ENCODE measurements around the gene NAA40. TPM values are rescaled to one million over a fixed set of nuclear protein-coding genes. Genes with fewer than 3 reads are reported as not detected.
A peak's percentile ranks its signal among the peaks of the same experiment; 100 is the strongest.
"Not testable (repeated sequence)": the region's sequence is repeated elsewhere in the genome, so short reads cannot be mapped to it uniquely, and the experiment has no call there.

NAA40 gene
- total RNA-seq, 2 experiments from 2014 or later: 13.7 to 15.9 TPM

- ChIA-PET CTCF (interaction anchor here (0.8 to 1.6 kb wide), 2 partner anchors 133 to 309 kb away, joined by 3 read pairs; no protein-coding TSS in a partner anchor), POLR2A (no interaction called here)
- Mint-ChIP-seq H3K27me3 (no peaks in the 10 kb centered on the region), H3K9me3 (ENCODE audit: low read depth) (no peaks in the 10 kb centered on the region), H3K4me1 (peaks cover 5% of the 10 kb centered on the region), H3K27ac (no peak overlapping the region), H3K4me3 (no peak overlapping the region), H3K36me3 (ENCODE audit: low read depth) (peaks cover 3% of the 10 kb centered on the region)
- DNase-seq: no peak
- intact Hi-C loops (cut with DNase I, micrococcal nuclease): no loop called here
- ATAC-seq: no peak
These were observed 30.7 kb downstream of the NAA40 start for GRCh38 chr11:63969461-63969860.

GRCh38 chr11:63970902-63971301, 32.1 kb downstream of the NAA40 start:
- H3K9me3 Mint-ChIP-seq (ENCODE audit: low read depth): no peaks in the 10 kb centered on the region
- intact Hi-C loops (cut with DNase I, micrococcal nuclease): no loop called here
- H3K27me3 Mint-ChIP-seq: no peaks in the 10 kb centered on the region
- peaks cover 8% of the 10 kb centered on the region for H3K36me3 Mint-ChIP-seq (ENCODE audit: low read depth)
- ChIA-PET CTCF (no interaction called here), POLR2A (no interaction called here)
- H3K4me1 Mint-ChIP-seq: peaks cover 8% of the 10 kb centered on the region
- no peak for ATAC-seq
- no peak overlapping the region for H3K27ac Mint-ChIP-seq
- H3K4me3 Mint-ChIP-seq: no peak overlapping the region
- DNase-seq: no peak

- Mint-ChIP-seq H3K27ac (peak overlapping the region; percentile 97), H3K4me1 (peaks cover 20% of the 10 kb centered on the region), H3K36me3 (ENCODE audit: low read depth) (peaks cover 30% of the 10 kb centered on the region), H3K4me3 (peak overlapping the region; percentile 95)
- DNase-seq; ATAC-seq; H3K9me3 Mint-ChIP-seq (ENCODE audit: low read depth); H3K27me3 Mint-ChIP-seq; POLR2A ChIA-PET: not testable (repeated sequence)
- intact Hi-C loops (cut with DNase I, micrococcal nuclease): loop anchor here (1.0 kb wide), 9 partner anchors 12 to 311 kb away; partner anchors contain the start of genes OTUB1 (in 2 of the 2), FERMT3 (in 1 of the 2), GPR137 (in 1 of the 2) and SPINDOC (in 1 of the 2)
- CTCF ChIA-PET: interaction anchor here (1.0 kb wide), 2 partner anchors 11 to 136 kb away, joined by 3 to 4 read pairs; no protein-coding TSS in a partner anchor
These were observed 35.1 kb downstream of the NAA40 start for GRCh38 chr11:63973912-63974258.

GRCh38 chr11:63974259-63975143, 35.7 kb downstream of the NAA40 start, which contains the start of gene COX8A:
TSS of gene COX8A (plus strand) at chr11:63974620. CDS start at chr11:63974681, 61 bp downstream.
- Mint-ChIP-seq H3K27ac (peak within 1 kb of the TSS; percentile 97), H3K9me3 (ENCODE audit: low read depth) (no peaks in the 10 kb centered on the region), H3K4me1 (peaks cover 20% of the 10 kb centered on the region), H3K36me3 (ENCODE audit: low read depth) (peaks cover 30% of the 10 kb centered on the region), H3K27me3 (no peaks in the 10 kb centered on the region), H3K4me3 (peak within 1 kb of the TSS; percentile 95)
- POLR2A ChIA-PET: interaction anchor here (0.6 to 1.0 kb wide), 3 partner anchors 10 to 309 kb away, joined by 3 to 6 read pairs (median 4); no protein-coding TSS in a partner anchor
- intact Hi-C loops (cut with DNase I, micrococcal nuclease): loop anchor here (1.0 kb wide), 9 partner anchors 12 to 311 kb away; partner anchors contain the start of genes OTUB1 (in 2 of the 2), FERMT3 (in 1 of the 2), GPR137 (in 1 of the 2) and SPINDOC (in 1 of the 2)
- DNase-seq (peak; percentile 97), ATAC-seq (peak; percentile 100)
- CTCF ChIA-PET: interaction anchor here (1.0 kb wide), 2 partner anchors 11 to 137 kb away, joined by 3 to 4 read pairs; no protein-coding TSS in a partner anchor

- DNase-seq: no peak
- ChIA-PET POLR2A (interaction anchor here (0.7 kb wide), 1 partner anchor 1158 kb away, joined by 5 read pairs; no protein-coding TSS in a partner anchor), CTCF (interaction anchor here (0.8 kb wide), 1 partner anchor 208 kb away, joined by 3 read pairs; no protein-coding TSS in a partner anchor)
- Mint-ChIP-seq H3K4me3 (no peak overlapping the region), H3K36me3 (ENCODE audit: low read depth) (peaks cover 31% of the 10 kb centered on the region), H3K27me3 (no peaks in the 10 kb centered on the region), H3K9me3 (ENCODE audit: low read depth) (no peaks in the 10 kb centered on the region), H3K4me1 (peaks cover 20% of the 10 kb centered on the region), H3K27ac (peak overlapping the region; percentile 34)
- no peak for ATAC-seq
- intact Hi-C loops (cut with DNase I, micrococcal nuclease): no loop called here
These were observed 39.9 kb downstream of the NAA40 start for GRCh38 chr11:63978551-63979239.

GRCh38 chr11:63979426-63979825, 40.6 kb downstream of the NAA40 start:
- no peak overlapping the region for H3K27ac Mint-ChIP-seq
- peaks cover 28% of the 10 kb centered on the region for H3K36me3 Mint-ChIP-seq (ENCODE audit: low read depth)
- POLR2A ChIA-PET: no interaction called here
- peaks cover 16% of the 10 kb centered on the region for H3K4me1 Mint-ChIP-seq
- CTCF ChIA-PET: no interaction called here
- H3K4me3 Mint-ChIP-seq: no peak overlapping the region
- no peaks in the 10 kb centered on the region for H3K27me3 Mint-ChIP-seq
- intact Hi-C loops (cut with DNase I, micrococcal nuclease): no loop called here
- no peaks in the 10 kb centered on the region for H3K9me3 Mint-ChIP-seq (ENCODE audit: low read depth)
- DNase-seq (no peak), ATAC-seq (no peak)

GRCh38 chr11:63985812-63986155, 47.0 kb downstream of the NAA40 start:
- ATAC-seq (peak; percentile 83), DNase-seq (peak; percentile 81)
- POLR2A ChIA-PET: interaction anchor here (0.9 kb wide), 1 partner anchor 147 kb away, joined by 3 read pairs; the partner anchor contains the start of gene MARK2
- CTCF ChIA-PET: interaction anchor here (0.9 to 1.1 kb wide), 3 partner anchors 30 to 219 kb away, joined by 3 to 4 read pairs (median 3); no protein-coding TSS in a partner anchor
- H3K4me1 Mint-ChIP-seq: peaks cover 23% of the 10 kb centered on the region
- H3K36me3 Mint-ChIP-seq (ENCODE audit: low read depth): peaks cover 20% of the 10 kb centered on the region
- intact Hi-C loops (cut with DNase I, micrococcal nuclease): loop anchor here (1.0 to 10.0 kb wide), 13 partner anchors 11 to 1105 kb away; partner anchors contain the start of genes COX8A (in 2 of the 2), BAD (in 1 of the 2), CATSPERZ (in 1 of the 2) and DNAJC4 (in 1 of the 2)
- H3K9me3 Mint-ChIP-seq (ENCODE audit: low read depth): no peaks in the 10 kb centered on the region
- no peaks in the 10 kb centered on the region for H3K27me3 Mint-ChIP-seq
- H3K27ac Mint-ChIP-seq: peak overlapping the region; percentile 89
- peak overlapping the region; percentile 93 for H3K4me3 Mint-ChIP-seq

- Mint-ChIP-seq H3K27me3 (no peaks in the 10 kb centered on the region), H3K9me3 (ENCODE audit: low read depth) (no peaks in the 10 kb centered on the region), H3K4me1 (peaks cover 23% of the 10 kb centered on the region), H3K27ac (peak within 1 kb of the TSS; percentile 89), H3K36me3 (ENCODE audit: low read depth) (peaks cover 23% of the 10 kb centered on the region), H3K4me3 (peak within 1 kb of the TSS; percentile 93)
- DNase-seq: peak; percentile 94
- CTCF ChIA-PET: interaction anchor here (0.8 to 1.1 kb wide), 4 partner anchors 30 to 1363 kb away, joined by 3 to 4 read pairs (median 3); no protein-coding TSS in a partner anchor
- peak; percentile 92 for ATAC-seq
- intact Hi-C loops (cut with DNase I, micrococcal nuclease): loop anchor here (1.0 to 10.0 kb wide), 13 partner anchors 11 to 1106 kb away; partner anchors contain the start of genes COX8A (in 2 of the 2), BAD (in 1 of the 2), CATSPERZ (in 1 of the 2) and DNAJC4 (in 1 of the 2)
- POLR2A ChIA-PET: interaction anchor here (0.9 kb wide), 1 partner anchor 148 kb away, joined by 3 read pairs; the partner anchor contains the start of gene MARK2
These were observed 47.5 kb downstream of the NAA40 start, which contains the start of gene OTUB1 for GRCh38 chr11:63986156-63986931. TSS of gene OTUB1 (plus strand) at chr11:63986438. CDS start at chr11:63986457, 19 bp downstream.

GRCh38 chr11:63986932-63987513, 48.2 kb downstream of the NAA40 start:
- POLR2A ChIA-PET: interaction anchor here (0.5 to 0.6 kb wide), 2 partner anchors 10 to 807 kb away, joined by 3 read pairs; no protein-coding TSS in a partner anchor
- peaks cover 26% of the 10 kb centered on the region for H3K4me1 Mint-ChIP-seq
- peaks cover 28% of the 10 kb centered on the region for H3K36me3 Mint-ChIP-seq (ENCODE audit: low read depth)
- DNase-seq (no peak), ATAC-seq (no peak)
- no peaks in the 10 kb centered on the region for H3K9me3 Mint-ChIP-seq (ENCODE audit: low read depth)
- peak overlapping the region; percentile 76 for H3K4me3 Mint-ChIP-seq
- H3K27ac Mint-ChIP-seq: peak overlapping the region; percentile 67
- no peaks in the 10 kb centered on the region for H3K27me3 Mint-ChIP-seq
- intact Hi-C loops (cut with DNase I, micrococcal nuclease): loop anchor here (1.0 to 10.0 kb wide), 13 partner anchors 10 to 1106 kb away; partner anchors contain the start of genes COX8A (in 2 of the 2), BAD (in 1 of the 2), CATSPERZ (in 1 of the 2) and DNAJC4 (in 1 of the 2)
- CTCF ChIA-PET: interaction anchor here (0.8 kb wide), 1 partner anchor 1364 kb away, joined by 3 read pairs; no protein-coding TSS in a partner anchor
